HepG2 (cell line): ENCODE data around the gene DLG4. TPM values are rescaled to one million over a fixed set of nuclear protein-coding genes. Genes with fewer than 3 reads are reported as not detected.

Experiments used
- AGO1 ChIP-seq: fragments of 200-400 bp; formaldehyde crosslinking; IDR thresholded peaks from 2 replicates; pipeline ENCODE4 v1.6.1; 2017; ENCODE audit warnings: mild to moderate bottlenecking, low read depth, low read length, moderate library complexity; ENCODE audit not compliant: poor library complexity, severe bottlenecking
- ARNT2 ChIP-seq: sonication (generic); formaldehyde crosslinking; IDR thresholded peaks from 2 replicates; pipeline ENCODE4 v1.8.0; 2022; ENCODE audit warnings: mild to moderate bottlenecking, low read depth, missing genetic modification reagents, moderate library complexity
- ATRX ChIP-seq: sonication (generic); formaldehyde crosslinking; IDR thresholded peaks from 2 replicates; pipeline ENCODE4 v1.4.0; 2020; ENCODE audit warnings: missing genetic modification reagents, borderline replicate concordance
- DBP ChIP-seq: sonication (generic); formaldehyde crosslinking; IDR thresholded peaks from 2 replicates; pipeline ENCODE4 v1.4.0; 2020; ENCODE audit warnings: missing genetic modification reagents; ENCODE audit errors: not compliant biosample characterization
- ELF1 ChIP-seq: sonication (generic); formaldehyde crosslinking; IDR thresholded peaks from 2 replicates; pipeline ENCODE4 v1.4.0; 2020; ENCODE audit warnings: missing genetic modification reagents
- ERF ChIP-seq: IDR thresholded peaks from 2 replicates; pipeline ENCODE4 v1.6.1; 2018; ENCODE audit warnings: missing biosample characterization, missing genetic modification reagents
- FLYWCH1 ChIP-seq: sonication (generic); formaldehyde crosslinking; IDR thresholded peaks from 2 replicates; pipeline ENCODE4 v1.8.1; 2023; ENCODE audit warnings: mild to moderate bottlenecking, missing genetic modification reagents
- HCFC1 ChIP-seq: fragments of 150-350 bp; IDR thresholded peaks from 2 replicates; pipeline ENCODE4 v1.6.1; 2014; ENCODE audit warnings: low read depth, low read length
- HIVEP1 ChIP-seq: sonication (generic); formaldehyde crosslinking; IDR thresholded peaks from 2 replicates; pipeline ENCODE4 v1.4.0; 2020; ENCODE audit warnings: mild to moderate bottlenecking, missing genetic modification reagents
- KDM3A ChIP-seq: IDR thresholded peaks from 2 replicates; pipeline ENCODE4 v1.6.1; 2018; ENCODE audit warnings: low read depth, missing compliant biosample characterization
- KDM5B ChIP-seq: sonication (generic); formaldehyde crosslinking; IDR thresholded peaks from 2 replicates; pipeline ENCODE4 v1.4.0; 2020; ENCODE audit warnings: missing genetic modification reagents, mild to moderate bottlenecking, borderline replicate concordance
- NFIC ChIP-seq: IDR thresholded peaks from 2 replicates; pipeline ENCODE4 v1.6.1; 2012; ENCODE audit warnings: mild to moderate bottlenecking, low read length, inconsistent platforms
- PRMT3 ChIP-seq: sonication (generic); formaldehyde crosslinking; IDR thresholded peaks from 2 replicates; pipeline ENCODE4 v1.8.1; 2022; ENCODE audit warnings: low read depth, mild to moderate bottlenecking, moderate library complexity, missing genetic modification reagents, borderline replicate concordance
- TAF1 ChIP-seq: sonication (generic); formaldehyde crosslinking; IDR thresholded peaks from 2 replicates; pipeline ENCODE4 v1.4.0; 2020; ENCODE audit warnings: missing genetic modification reagents
- TBX2 ChIP-seq: sonication (generic); formaldehyde crosslinking; IDR thresholded peaks from 2 replicates; pipeline ENCODE4 v1.5.0; 2020; ENCODE audit warnings: missing genetic modification reagents, mild to moderate bottlenecking, borderline replicate concordance
- ZIK1 ChIP-seq: sonication (generic); formaldehyde crosslinking; IDR thresholded peaks from 2 replicates; pipeline ENCODE4 v1.5.0; 2020; ENCODE audit warnings: mild to moderate bottlenecking, low read depth, missing genetic modification reagents, borderline replicate concordance
- ZNF20 ChIP-seq: sonication (generic); formaldehyde crosslinking; IDR thresholded peaks from 2 replicates; pipeline ENCODE4 v1.4.0; 2020; ENCODE audit warnings: mild to moderate bottlenecking, moderate library complexity, missing genetic modification reagents
- ZNF205 ChIP-seq: IDR thresholded peaks from 2 replicates; pipeline ENCODE4 v1.6.1; 2018; ENCODE audit warnings: missing biosample characterization, missing genetic modification reagents
- ZNF609 ChIP-seq: sonication (generic); formaldehyde crosslinking; IDR thresholded peaks from 2 replicates; pipeline ENCODE4 v1.4.0; 2020; ENCODE audit warnings: mild to moderate bottlenecking, missing genetic modification reagents, borderline replicate concordance
- ZNF772 ChIP-seq: sonication (generic); formaldehyde crosslinking; IDR thresholded peaks from 2 replicates; pipeline ENCODE4 v1.5.0; 2020; ENCODE audit warnings: mild to moderate bottlenecking, missing genetic modification reagents
- polyA plus RNA-seq, 8 experiments: library from polyadenylated mRNA; depleted of rRNA in 3 of 8; stranded (reverse) in 7 of 8; unstranded in 1 of 8; fragments of >200 nt; fragmentation: Illumina TruSeq in 4 of 8; extraction: Trizol in 4 of 8; gene quantifications; 2 replicates each; pipeline versions ENCODE4 v1.2.1 to v1.2.3, GENCODE V29; 2011 to 2016; ENCODE audit warnings: low read depth in 4 of 8, missing spikeins in 1 of 8, mixed read lengths in 1 of 8; ENCODE audit not compliant: insufficient read depth in 1 of 8
- total RNA-seq, 5 experiments: library from RNA; depleted of rRNA; stranded (reverse); fragments of >200 nt; fragmentation: Illumina TruSeq; extraction: Trizol; gene quantifications; 2 replicates each; pipeline ENCODE4 v1.2.3, GENCODE V29; 2016; ENCODE audit warnings: low read depth in 1 of 5
- TF ChIP-seq, protein P1 (sequence below): sonication (generic); formaldehyde crosslinking; IDR thresholded peaks from 2 replicates; pipeline ENCODE4 v1.4.0; 2020; ENCODE audit warnings: missing genetic modification reagents

The DLG4 gene
- total and polyA plus RNA-seq, 2 of the 13 experiments (the other 11 are each of a cell fraction or from before 2014, with no cell fraction given): 0.71 to 4.3 TPM

GRCh38 chr17:7219812-7220592 lies at the start of gene DLG4, which contains the start of gene ACADVL (continued):
- TF ChIP-seq ATRX (CRISPR knock-in tag): no peak
- TF ChIP-seq TBX2 (CRISPR knock-in tag): peak; percentile 56
- TF ChIP-seq FLYWCH1: peak; percentile 14; the same call in 1 of the 2 replicates
- peak; percentile 92 for TF ChIP-seq ARNT2 (CRISPR knock-in tag)
- TF ChIP-seq ZNF20 (CRISPR knock-in tag): no peak
- 0 out of 2 replicates have a peak, but pooled peaks have one; percentile 24 for TF ChIP-seq NFIC
- TF ChIP-seq HCFC1: peak; percentile 90
- TF ChIP-seq ERF (CRISPR knock-in tag): 0 out of 2 replicates have a peak, but pooled peaks have one; percentile 12
- TF ChIP-seq ZNF205 (CRISPR knock-in tag): peak; percentile 12; the same call in 1 of the 2 replicates
- 0 out of 2 replicates have a peak, but pooled peaks have one; percentile 45 for TF ChIP-seq KDM3A (CRISPR knock-in tag)
- peak; percentile 43; the same call in 1 of the 2 replicates for TF ChIP-seq ZNF772
- TF ChIP-seq TAF1 (CRISPR knock-in tag): peak; percentile 89
- TF ChIP-seq, protein P1, sequence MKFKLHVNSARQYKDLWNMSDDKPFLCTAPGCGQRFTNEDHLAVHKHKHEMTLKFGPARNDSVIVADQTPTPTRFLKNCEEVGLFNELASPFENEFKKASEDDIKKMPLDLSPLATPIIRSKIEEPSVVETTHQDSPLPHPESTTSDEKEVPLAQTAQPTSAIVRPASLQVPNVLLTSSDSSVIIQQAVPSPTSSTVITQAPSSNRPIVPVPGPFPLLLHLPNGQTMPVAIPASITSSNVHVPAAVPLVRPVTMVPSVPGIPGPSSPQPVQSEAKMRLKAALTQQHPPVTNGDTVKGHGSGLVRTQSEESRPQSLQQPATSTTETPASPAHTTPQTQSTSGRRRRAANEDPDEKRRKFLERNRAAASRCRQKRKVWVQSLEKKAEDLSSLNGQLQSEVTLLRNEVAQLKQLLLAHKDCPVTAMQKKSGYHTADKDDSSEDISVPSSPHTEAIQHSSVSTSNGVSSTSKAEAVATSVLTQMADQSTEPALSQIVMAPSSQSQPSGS: peak; percentile 62
- peak; percentile 81; the same call in 1 of the 2 replicates for TF ChIP-seq KDM5B (CRISPR knock-in tag)
- TF ChIP-seq HIVEP1: no peak
- TF ChIP-seq AGO1: peak; percentile 99
- TF ChIP-seq ELF1: peak; percentile 43; the same call in 1 of the 2 replicates
- TF ChIP-seq ZIK1: peak; percentile 66; the same call in 1 of the 2 replicates
- no peak for TF ChIP-seq PRMT3 (CRISPR knock-in tag)
- TF ChIP-seq ZNF609 (CRISPR knock-in tag): no peak
- TF ChIP-seq DBP (CRISPR knock-in tag): no peak
